Activated T-cell treated with anti-CD3 and anti-CD28 coated beads for 48 hours (primary cell): ENCODE measurements around the gene POU2AF1.

ENCODE experiments used
- DNase-seq: peaks from one replicate; pipeline ENCODE4 v3.0.0-alpha.2; 2020; ENCODE audit warnings: low read depth

Gene POU2AF1

DNA sequence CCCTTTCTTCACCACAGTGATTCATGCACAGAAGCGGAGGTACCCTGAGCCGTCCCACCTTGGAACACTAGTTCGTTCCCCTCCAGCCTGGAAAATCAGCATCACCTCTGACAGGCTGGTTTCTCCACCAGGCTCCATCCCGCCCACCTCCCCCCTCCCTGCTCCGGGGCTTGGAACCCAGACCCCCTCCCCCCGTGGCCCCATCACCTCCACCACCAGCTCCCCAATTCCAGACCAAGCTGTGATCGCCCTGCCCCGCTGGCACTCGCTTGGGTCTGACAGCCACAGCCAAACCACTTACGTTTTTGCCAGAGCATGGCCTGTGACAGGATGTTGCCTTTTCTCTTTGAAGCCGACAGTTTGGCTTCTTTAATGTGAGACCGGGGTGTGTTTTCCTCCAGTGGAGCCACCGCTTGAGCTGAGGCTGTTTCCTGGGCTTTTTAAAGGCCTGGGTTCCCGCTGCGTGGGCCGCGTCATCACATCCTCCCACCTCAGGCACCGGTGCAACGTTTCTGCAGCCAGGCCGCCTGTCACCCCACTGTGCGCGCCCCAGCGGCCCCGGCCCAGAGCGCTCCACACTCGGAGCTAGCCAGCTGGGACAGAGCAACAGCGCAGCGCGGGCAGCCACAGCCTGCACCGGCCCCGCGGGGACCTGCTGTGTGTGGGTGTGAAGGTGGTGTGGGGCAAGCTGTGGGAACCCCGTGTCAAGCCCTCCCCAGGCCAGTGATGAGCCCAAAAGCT lies at the start of gene POU2AF1:
POU2AF1 (minus strand) TSS at position 415 of the 741 bp plus-strand sequence; CDS start at position 317, 98 bp downstream.
- peak; percentile 66 for DNase-seq

GRCh38 chr11:111428113-111428876 lies 49.2 kb upstream of the POU2AF1 start:
- DNase-seq = no peak

- no peak for DNase-seq
Measured at GRCh38 chr11:111427471-111427912, 48.4 kb upstream of the POU2AF1 start.

GRCh38 chr11:111426617-111427016 lies 47.5 kb upstream of the POU2AF1 start:
- DNase-seq = no peak

DNA sequence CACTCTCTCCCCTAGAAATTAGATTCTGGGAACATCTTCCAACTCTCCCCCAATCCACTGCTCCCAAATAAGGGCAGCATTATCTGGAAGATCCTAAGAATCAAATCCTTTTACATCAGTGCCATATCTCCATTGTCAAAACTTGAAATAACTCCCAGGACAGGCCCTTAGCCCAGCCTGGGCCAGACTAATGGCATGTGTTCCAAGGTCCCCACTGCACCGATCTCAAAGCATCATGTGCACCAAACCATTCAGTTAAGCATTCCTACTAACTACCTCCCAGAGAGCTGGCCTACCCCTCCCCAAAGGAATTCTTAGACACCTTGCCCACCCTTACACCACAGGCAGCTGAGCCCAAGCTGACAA lies 44.2 kb upstream of the POU2AF1 start:
- no peak for DNase-seq

DNA sequence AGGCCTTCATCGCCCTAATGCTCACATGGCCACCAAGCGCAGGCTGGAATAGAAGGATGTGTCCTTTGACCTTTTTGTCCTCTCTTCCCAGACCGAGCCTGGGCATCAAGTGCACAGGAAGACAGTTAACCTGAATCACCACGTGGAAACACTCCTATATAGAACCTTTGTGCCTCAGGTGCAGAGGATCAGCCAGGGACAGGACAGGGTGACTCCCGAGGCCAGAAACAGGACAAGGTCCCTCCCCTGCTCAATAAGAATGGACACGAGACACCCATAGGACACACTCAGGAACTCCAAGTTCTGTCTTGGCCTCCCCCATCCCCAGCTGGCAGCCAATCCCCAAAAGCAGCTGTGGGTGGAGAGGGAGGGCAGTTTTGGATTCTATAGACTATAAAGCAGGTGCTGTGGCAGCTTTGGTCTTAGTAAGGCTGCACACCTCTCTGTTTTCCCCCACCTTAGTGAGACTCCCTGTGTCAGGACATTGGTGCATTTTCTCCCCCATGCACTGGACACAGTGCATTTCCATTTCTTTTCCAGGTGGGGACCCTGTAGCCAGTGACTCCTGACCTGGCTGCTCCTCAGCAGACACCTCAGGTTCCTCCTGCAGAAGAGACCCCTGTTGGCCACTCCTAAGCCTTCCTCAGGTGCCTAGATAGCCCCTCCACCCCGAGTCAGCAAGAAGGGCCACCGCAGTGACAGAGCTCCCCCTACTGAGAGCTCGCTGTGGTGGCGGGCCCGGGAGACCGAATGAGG lies 43.6 kb upstream of the POU2AF1 start:
- DNase-seq = peak; percentile 54

DNA sequence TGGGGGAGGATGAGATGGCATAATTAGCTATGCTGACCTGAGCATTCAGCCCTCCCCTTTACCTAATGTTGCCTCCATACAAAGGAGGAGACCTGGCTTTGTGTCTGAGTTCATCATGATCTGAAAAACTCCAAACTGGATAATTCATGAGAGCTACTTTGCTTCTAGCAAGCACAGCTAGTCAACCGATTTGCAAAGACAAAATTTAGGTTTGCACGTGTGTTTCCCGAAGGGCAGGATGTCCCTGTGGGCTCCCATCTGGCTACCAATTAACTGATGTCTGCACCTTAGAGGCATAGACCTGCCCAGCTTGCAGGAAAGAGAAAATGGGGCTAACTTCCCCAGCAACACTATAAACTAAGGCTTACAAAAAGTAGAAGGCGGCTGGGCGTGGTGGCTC lies 42.2 kb upstream of the POU2AF1 start:
- DNase-seq = no peak

DNA sequence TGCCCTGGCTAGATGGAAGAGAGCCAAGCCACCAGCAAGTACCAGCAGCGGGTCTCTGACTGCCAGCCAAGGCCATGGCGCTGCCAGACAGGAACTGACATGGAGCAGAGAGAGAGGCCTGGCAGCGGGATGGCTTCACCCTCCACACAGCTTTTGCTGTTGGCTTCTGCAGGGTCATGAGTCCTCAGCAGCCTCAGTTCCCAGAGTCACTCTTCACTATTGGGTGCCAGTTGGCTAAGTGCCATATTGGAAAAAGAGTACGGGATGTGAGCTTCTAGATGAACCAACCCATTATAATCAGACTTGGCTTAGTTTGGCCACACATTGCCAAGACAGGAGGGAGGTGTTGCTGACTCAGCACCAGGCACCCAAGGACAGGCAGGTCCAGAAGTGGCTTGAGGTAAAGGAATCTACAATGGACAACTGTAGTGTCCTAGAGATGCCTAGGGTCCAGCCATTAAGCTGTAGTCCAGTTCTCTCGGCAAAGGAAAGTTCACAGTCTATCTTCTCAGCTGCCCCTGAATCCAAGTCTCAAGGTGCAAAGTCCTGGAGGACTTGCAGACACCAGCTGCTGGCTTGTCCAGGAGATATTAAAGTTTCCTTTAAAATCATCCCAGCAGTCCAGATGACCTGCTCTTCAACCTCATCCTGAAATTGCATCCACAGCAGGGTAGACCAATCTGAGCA lies 40.7 kb upstream of the POU2AF1 start:
- no peak for DNase-seq

GRCh38 chr11:111419181-111419580 lies 40.1 kb upstream of the POU2AF1 start:
- no peak for DNase-seq

DNA sequence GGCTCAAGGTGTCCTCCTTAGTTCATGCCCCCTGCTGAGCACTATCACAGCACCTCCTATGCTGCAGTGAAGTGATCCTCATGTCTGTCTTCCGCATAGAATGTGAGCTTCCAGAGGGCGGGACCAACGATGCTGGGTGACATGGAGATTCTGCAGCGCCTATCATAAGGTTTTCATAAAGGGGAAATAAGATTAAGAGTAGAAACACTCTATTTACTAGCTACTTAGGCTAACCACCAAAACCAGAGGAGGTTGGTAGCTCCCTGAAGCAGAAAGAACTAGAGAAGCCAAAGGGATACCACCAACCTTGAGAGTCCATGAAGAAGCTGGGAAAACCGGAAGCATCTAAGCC lies 39.3 kb upstream of the POU2AF1 start:
- no peak for DNase-seq

- no peak for DNase-seq
Measured at GRCh38 chr11:111417766-111418435, 38.8 kb upstream of the POU2AF1 start.

DNA sequence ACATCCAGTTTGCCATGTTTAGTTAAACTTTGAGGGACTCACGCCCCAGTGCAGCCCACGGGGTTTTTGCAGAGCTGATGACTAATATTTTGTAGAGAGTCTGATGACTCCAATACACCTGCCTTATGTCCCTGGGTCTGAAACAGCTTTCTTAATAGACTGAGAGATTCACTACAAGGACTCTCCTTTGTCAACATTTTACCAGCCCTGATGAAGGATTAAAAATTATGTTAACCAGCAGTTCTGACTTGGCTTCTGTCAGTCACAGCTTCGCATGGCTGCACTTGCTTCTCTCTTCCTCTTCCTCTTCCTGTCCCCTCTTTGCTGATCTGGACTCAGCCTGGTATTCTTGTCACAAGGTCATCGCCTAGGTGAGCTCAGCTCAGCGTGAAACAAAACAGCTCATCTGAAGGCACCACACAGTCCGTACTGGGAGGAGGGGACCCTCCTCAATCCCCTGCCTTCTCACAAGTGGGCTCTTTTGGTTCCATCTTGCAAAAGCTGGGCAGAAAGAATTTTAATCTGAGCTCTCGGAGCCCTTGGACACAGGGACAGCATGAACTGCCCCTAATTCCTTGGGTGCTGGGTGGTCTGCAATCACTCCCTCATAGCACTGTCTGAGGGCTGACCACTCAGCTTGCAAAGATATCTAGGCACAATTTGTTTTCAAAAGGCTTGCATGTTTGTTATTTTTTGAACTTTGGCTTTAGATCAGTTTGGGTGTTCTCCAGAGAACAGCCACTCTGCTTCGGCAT lies 38.1 kb upstream of the POU2AF1 start:
- DNase-seq = no peak

- DNase-seq = no peak
Measured at GRCh38 chr11:111416231-111416960, 37.3 kb upstream of the POU2AF1 start.

GRCh38 chr11:111414936-111415335 lies 35.9 kb upstream of the POU2AF1 start:
- no peak for DNase-seq

GRCh38 chr11:111414267-111414931 lies 35.3 kb upstream of the POU2AF1 start:
- no peak for DNase-seq

- peak; percentile 36 for DNase-seq
Measured at GRCh38 chr11:111413849-111414248, 34.8 kb upstream of the POU2AF1 start.

DNA sequence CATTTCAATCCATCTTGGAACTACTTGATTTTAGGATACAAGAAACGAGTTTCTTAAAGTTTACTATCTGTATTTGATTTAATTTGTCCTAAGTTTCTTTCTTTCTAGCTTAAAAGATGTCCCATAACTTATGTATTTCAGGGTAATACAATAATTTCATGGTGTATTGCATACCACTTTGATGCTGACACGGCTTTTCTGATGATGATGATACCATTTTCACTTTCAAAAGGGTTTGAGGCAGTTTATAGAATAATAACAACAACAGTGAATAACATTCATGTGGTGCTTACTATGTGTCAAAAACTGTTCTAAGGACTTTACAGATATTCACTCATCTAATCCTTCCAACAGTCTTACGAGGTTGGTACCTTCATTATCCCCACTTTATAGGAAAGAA lies 33.2 kb upstream of the POU2AF1 start:
- DNase-seq = no peak

DNA sequence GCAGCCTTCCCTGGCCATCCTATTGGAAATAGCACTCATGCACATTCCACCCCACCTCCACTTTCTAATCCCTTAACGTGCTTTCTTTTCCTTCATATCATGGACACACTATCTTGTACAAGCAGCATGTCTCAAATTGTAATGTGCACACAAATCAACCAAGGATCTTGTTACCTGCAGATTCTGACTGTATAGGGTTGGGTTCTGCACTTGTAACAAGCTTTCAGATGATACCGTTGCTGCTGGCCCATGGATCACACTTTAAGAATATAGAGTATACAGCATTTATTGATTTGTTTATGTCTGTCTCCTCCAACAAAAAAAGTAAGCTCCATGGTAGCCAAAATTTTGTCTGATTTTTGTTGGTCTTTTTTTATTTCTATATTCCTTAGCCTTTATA lies 32.4 kb upstream of the POU2AF1 start:
- DNase-seq = no peak

DNA sequence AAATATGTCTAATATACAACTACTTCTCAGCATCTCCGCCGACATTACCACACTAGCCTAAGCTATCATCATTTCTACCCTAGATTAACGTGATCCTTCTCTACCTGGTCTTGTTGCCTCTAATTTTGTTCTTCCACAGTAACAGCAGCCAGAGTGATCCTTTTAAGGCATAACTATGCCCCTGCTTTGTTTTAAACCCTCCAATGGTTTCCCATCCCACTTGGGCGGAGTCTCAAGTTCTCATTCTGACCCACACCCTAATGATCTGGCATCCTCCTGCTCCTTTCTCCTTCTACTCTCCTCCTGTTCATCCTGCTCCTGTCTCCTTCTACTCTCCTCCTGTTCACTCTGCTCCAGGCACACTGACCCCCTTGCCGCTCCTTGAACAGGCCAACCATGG lies 31.9 kb upstream of the POU2AF1 start:
- DNase-seq = no peak

DNA sequence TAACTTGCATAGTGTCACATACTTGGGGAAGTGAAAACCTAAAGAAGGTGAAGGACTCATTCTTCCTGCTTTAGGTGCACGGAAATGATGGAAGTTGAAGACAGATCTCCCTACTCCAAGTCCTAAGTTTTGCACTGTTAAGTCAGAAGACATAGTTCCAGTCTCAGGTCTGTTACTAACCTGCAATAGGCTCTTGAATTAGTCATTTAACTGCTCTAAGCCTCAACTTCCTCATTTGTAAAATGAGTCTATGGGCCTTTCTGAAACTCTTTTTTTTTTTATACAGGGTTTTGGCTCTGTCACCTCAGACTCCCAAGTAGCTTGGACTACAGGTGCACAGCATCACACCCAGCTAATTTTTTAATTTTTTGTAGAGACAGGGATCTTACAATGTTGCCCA lies 30.8 kb upstream of the POU2AF1 start:
- no peak for DNase-seq
